ENCODE measurements around the gene NRP1. TPM values are rescaled to one million over a fixed set of nuclear protein-coding genes. Genes with fewer than 3 reads are reported as not detected.
"Not testable (repeated sequence)": the region's sequence is repeated elsewhere in the genome, so short reads cannot be mapped to it uniquely, and the experiment has no call there.

Gene NRP1
- total RNA-seq, 1 donor from 2014 or later = 249 TPM

GRCh38 chr10:33152146-33152545 is 182.3 kb downstream of the NRP1 start:
- no peak for DNase-seq (ENCODE audit: low read depth, low spot score)

GRCh38 chr10:33151344-33151864 is 183.1 kb downstream of the NRP1 start:
- no peak for DNase-seq (ENCODE audit: low read depth, low spot score)

- no peak for DNase-seq (ENCODE audit: low read depth, low spot score)
Observed at GRCh38 chr10:33150889-33151288, 183.6 kb downstream of the NRP1 start.

- DNase-seq (ENCODE audit: low read depth, low spot score) = no peak
Observed at GRCh38 chr10:33150146-33150545, 184.3 kb downstream of the NRP1 start.

GRCh38 chr10:33147013-33147310 is 187.5 kb downstream of the NRP1 start:
- DNase-seq (ENCODE audit: low read depth, low spot score) = no peak

GRCh38 chr10:33146189-33147012 is 188.1 kb downstream of the NRP1 start:
- DNase-seq (ENCODE audit: low read depth, low spot score) = no peak

GRCh38 chr10:33145451-33146188 is 188.8 kb downstream of the NRP1 start:
- DNase-seq (ENCODE audit: low read depth, low spot score) = no peak

- no peak for DNase-seq (ENCODE audit: low read depth, low spot score)
Observed at GRCh38 chr10:33143160-33143728, 191.2 kb downstream of the NRP1 start.

- DNase-seq (ENCODE audit: low read depth, low spot score) = no peak
Observed at GRCh38 chr10:33142295-33142694, 192.2 kb downstream of the NRP1 start.

- no peak for DNase-seq (ENCODE audit: low read depth, low spot score)
Observed at GRCh38 chr10:33141251-33141650, 193.2 kb downstream of the NRP1 start.

GRCh38 chr10:33139181-33139646 is 195.3 kb downstream of the NRP1 start:
- no peak for DNase-seq (ENCODE audit: low read depth, low spot score)

GRCh38 chr10:33138686-33139085 is 195.8 kb downstream of the NRP1 start:
- not testable (repeated sequence) for DNase-seq (ENCODE audit: low read depth, low spot score)

GRCh38 chr10:33137356-33138005 is 197.0 kb downstream of the NRP1 start:
- no peak for DNase-seq (ENCODE audit: low read depth, low spot score)

- no peak for DNase-seq (ENCODE audit: low read depth, low spot score)
Observed at GRCh38 chr10:33136781-33137180, 197.7 kb downstream of the NRP1 start.

GRCh38 chr10:33136271-33136670 is 198.2 kb downstream of the NRP1 start:
- no peak for DNase-seq (ENCODE audit: low read depth, low spot score)

- DNase-seq (ENCODE audit: low read depth, low spot score) = peak; percentile 50
Observed at GRCh38 chr10:33134011-33134751, 200.3 kb downstream of the NRP1 start.

GRCh38 chr10:33133557-33133956 is 200.9 kb downstream of the NRP1 start:
- DNase-seq (ENCODE audit: low read depth, low spot score) = no peak

- no peak for DNase-seq (ENCODE audit: low read depth, low spot score)
Observed at GRCh38 chr10:33132626-33133025, 201.8 kb downstream of the NRP1 start.

- DNase-seq (ENCODE audit: low read depth, low spot score) = no peak
Observed at GRCh38 chr10:33129996-33130386, 204.5 kb downstream of the NRP1 start.

- DNase-seq (ENCODE audit: low read depth, low spot score) = no peak
Observed at GRCh38 chr10:33129141-33129995, 205.1 kb downstream of the NRP1 start.

Measured in pulmonary artery endothelial cell (primary cell).